ENCODE results near the gene NCOR1. TPM values are rescaled to one million over a fixed set of nuclear protein-coding genes. Genes with fewer than 3 reads are reported as not detected.

NCOR1 gene
- total and polyA plus RNA-seq, 2 of the 8 experiments (the other 6 are each of a cell fraction or from before 2014, with no cell fraction given): 65.4 to 142 TPM

- TF ChIP-seq CHD7 (IDR thresholded peaks at IDR 0.05; ENCODE audit: insufficient replicate concordance, low read length): no peak
- TF ChIP-seq ATF3 (IDR thresholded peaks at IDR 0.05; ENCODE audit: insufficient read depth, low read depth, low read length): no peak
- TF ChIP-seq YY1 (IDR thresholded peaks at IDR 0.05; ENCODE audit: low read depth, low read length): no peak
- no peak for TF ChIP-seq EP300 (IDR thresholded peaks at IDR 0.05; ENCODE audit: borderline replicate concordance in 1 of 2, low read depth in 2 of 2, low read length in 2 of 2)
- TF ChIP-seq CEBPB (IDR thresholded peaks at IDR 0.05; ENCODE audit: low read depth, low read length): no peak
- no peak for TF ChIP-seq EGR1 (IDR thresholded peaks at IDR 0.05; ENCODE audit: borderline replicate concordance, low read depth, low read length)
- no peak for TF ChIP-seq TBP (IDR thresholded peaks at IDR 0.05; ENCODE audit: low read depth, low read length)
Observed at GRCh38 chr17:16025202-16025601, 190.1 kb downstream of the NCOR1 start (continued).
